Tibial nerve (tissue), 4 donors: ENCODE results near the gene ZFYVE26.

ENCODE experiments used
- CTCF ChIP-seq, 5 experiments: fragments of 200-600 bp in 3 of 5; fragments of 450-650 bp in 2 of 5; sonication (generic) in 3 of 5; IDR thresholded peaks; one replicate each; pipeline ENCODE4 v1.5.1; 2016 to 2019; ENCODE audit warnings: antibody characterized with exemption in 5 of 5, mild to moderate bottlenecking in 3 of 5, moderate library complexity in 2 of 5
- EP300 ChIP-seq, 2 donors: sonication (generic); formaldehyde crosslinking; IDR thresholded peaks; one replicate each; pipeline ENCODE4 v1.6.1; 2017; ENCODE audit warnings: antibody characterized with exemption in 2 of 2, mild to moderate bottlenecking in 1 of 2
- POLR2A ChIP-seq, 2 donors: fragments of 450-650 bp; IDR thresholded peaks; one replicate each; pipeline ENCODE4 v1.6.1; 2017; ENCODE audit warnings: antibody characterized with exemption in 2 of 2, mild to moderate bottlenecking in 2 of 2, moderate library complexity in 2 of 2

- TF ChIP-seq CTCF (IDR thresholded peaks at IDR 0.05), result no peak
- no peak for TF ChIP-seq POLR2A (IDR thresholded peaks at IDR 0.05)
- TF ChIP-seq EP300 (IDR thresholded peaks at IDR 0.05), result no peak
Measured at GRCh38 chr14:67734675-67735074, 81.7 kb downstream of the ZFYVE26 start.
